Neural cell (in vitro differentiated cells): ENCODE measurements around the gene SMG6. TPM values are rescaled to one million over a fixed set of nuclear protein-coding genes. Genes with fewer than 3 reads are reported as not detected.

Experiments used
- H2AFZ ChIP-seq: fragments of 200-600, 300-800 bp; sonication (generic), shearing (Covaris generic); 2 replicates; pipeline ENCODE4 v1.6.0; 2014; ENCODE audit warnings: low read depth, mild to moderate bottlenecking, antibody characterized with exemption, low read length, moderate library complexity
- H3F3A ChIP-seq: fragments of 200-600 bp; shearing (Covaris generic); 2 replicates; pipeline ENCODE4 v1.6.1; 2016; ENCODE audit warnings: mild to moderate bottlenecking, moderate library complexity, mixed read lengths, antibody characterized with exemption, low read length; ENCODE audit not compliant: insufficient read depth, poor library complexity, severe bottlenecking
- H3K27ac ChIP-seq: fragments of 200-600, 300-800 bp; sonication (generic), shearing (Covaris generic); 2 replicates; pipeline ENCODE4 v1.5.1; 2014; ENCODE audit warnings: mild to moderate bottlenecking, low read length, moderate library complexity
- H3K27me3 ChIP-seq: fragments of 300-800, 200-600 bp; sonication (generic), shearing (Covaris generic); 2 replicates; pipeline ENCODE4 v1.6.0; 2014; ENCODE audit warnings: mild to moderate bottlenecking, low read depth, low read length, moderate library complexity; ENCODE audit not compliant: insufficient read depth
- H3K36me3 ChIP-seq: fragments of 300-800, 200-600 bp; sonication (generic), shearing (Covaris generic); 2 replicates; pipeline ENCODE4 v1.5.1; 2014; ENCODE audit warnings: mild to moderate bottlenecking, antibody characterized with exemption, low read length, moderate library complexity; ENCODE audit not compliant: insufficient read depth
- H3K4me2 ChIP-seq: fragments of 300-800, 200-600 bp; sonication (generic), shearing (Covaris generic); 2 replicates; pipeline ENCODE4 v1.6.0; 2014; ENCODE audit warnings: mild to moderate bottlenecking, low read length
- H3K4me3 ChIP-seq: fragments of 300-800, 200-600 bp; sonication (generic), shearing (Covaris generic); 2 replicates; pipeline ENCODE4 v1.5.1; 2014; ENCODE audit warnings: mild to moderate bottlenecking, low read length, moderate library complexity
- H3K79me2 ChIP-seq: fragments of 200-600 bp; shearing (Covaris generic); replicated peaks from 2 replicates; pipeline ENCODE4 v1.6.0; 2014; ENCODE audit warnings: mild to moderate bottlenecking, low read length, moderate library complexity; ENCODE audit not compliant: insufficient read depth
- H3K9ac ChIP-seq: fragments of 300-800, 200-600 bp; sonication (generic), shearing (Covaris generic); 2 replicates; pipeline ENCODE4 v1.6.1; 2016; ENCODE audit warnings: mild to moderate bottlenecking, low read length, mixed read lengths
- H3K9me2 ChIP-seq: fragments of 200-600 bp; shearing (Covaris generic); 2 replicates; pipeline ENCODE4 v1.6.1; 2016; ENCODE audit warnings: mild to moderate bottlenecking, low read length, mixed read lengths; ENCODE audit not compliant: insufficient read depth
- H3K9me3 ChIP-seq: fragments of 200-600, 300-800 bp; sonication (generic), shearing (Covaris generic); 2 replicates; pipeline ENCODE4 v1.6.1; 2016; ENCODE audit warnings: mild to moderate bottlenecking, mixed run types, low read length, moderate library complexity, mixed read lengths
- H4K20me1 ChIP-seq: fragments of 200-600 bp; shearing (Covaris generic); 2 replicates; pipeline ENCODE4 v1.6.1; 2016; ENCODE audit warnings: mild to moderate bottlenecking, mixed run types; ENCODE audit not compliant: insufficient read depth
- CTCF ChIP-seq: fragments of 450-650 bp; IDR thresholded peaks from 2 replicates; pipeline ENCODE4 v1.5.1; 2014; ENCODE audit warnings: antibody characterized with exemption, mild to moderate bottlenecking, moderate library complexity; ENCODE audit not compliant: poor library complexity, severe bottlenecking
- EP300 ChIP-seq: fragments of 450-650 bp; conservative IDR thresholded peaks from 2 replicates; pipeline ENCODE4 v1.6.1; 2014; ENCODE audit warnings: antibody characterized with exemption, mild to moderate bottlenecking, moderate library complexity; ENCODE audit not compliant: poor library complexity, severe bottlenecking
- EZH2 ChIP-seq: fragments of 200-600, 300-800 bp; shearing (Covaris generic), sonication (generic); IDR thresholded peaks from 2 replicates; pipeline ENCODE4 v1.6.1; 2014; ENCODE audit warnings: antibody characterized with exemption, low read length, borderline replicate concordance, mild to moderate bottlenecking; ENCODE audit not compliant: insufficient read depth, poor library complexity, severe bottlenecking
- MXI1 ChIP-seq: fragments of 450-650 bp; conservative IDR thresholded peaks from 2 replicates; pipeline ENCODE4 v1.6.1; 2014; ENCODE audit warnings: antibody characterized with exemption, mild to moderate bottlenecking; ENCODE audit not compliant: poor library complexity, severe bottlenecking
- POLR2AphosphoS5 ChIP-seq: IDR thresholded peaks from 2 replicates; pipeline ENCODE4 v1.6.1; 2012
- RAD21 ChIP-seq: fragments of 450-650 bp; conservative IDR thresholded peaks from 2 replicates; pipeline ENCODE4 v1.6.1; 2014; ENCODE audit warnings: antibody characterized with exemption, mild to moderate bottlenecking, moderate library complexity
- REST ChIP-seq: IDR thresholded peaks from 2 replicates; pipeline ENCODE4 v1.6.1; 2012; ENCODE audit warnings: borderline replicate concordance
- SMC3 ChIP-seq: fragments of 450-650 bp; conservative IDR thresholded peaks from 2 replicates; pipeline ENCODE4 v1.6.1; 2014; ENCODE audit warnings: antibody characterized with exemption, mild to moderate bottlenecking, moderate library complexity; ENCODE audit not compliant: poor library complexity
- TAF1 ChIP-seq: IDR thresholded peaks from 2 replicates; pipeline ENCODE4 v1.6.1; 2012; ENCODE audit warnings: low read depth
- polyA plus RNA-seq: library from polyadenylated mRNA; depleted of rRNA; stranded (reverse); fragments of >200 nt; gene quantifications from 2 replicates; pipeline ENCODE4 v1.2.3, GENCODE V29; 2014

The SMG6 gene
- polyA plus RNA-seq, 1 donor from 2014 or later: 13.9 TPM

- H3F3A ChIP-seq: no peaks in the 10 kb centered on the region
- H3K36me3 ChIP-seq: no peaks in the 10 kb centered on the region
- H3K9me2 ChIP-seq: no peaks in the 10 kb centered on the region
- no peak overlapping the region for H3K27ac ChIP-seq
- H3K9me3 ChIP-seq: no peaks in the 10 kb centered on the region
- H3K27me3 ChIP-seq: no peaks in the 10 kb centered on the region
- no peaks in the 10 kb centered on the region for H4K20me1 ChIP-seq
- H2AFZ ChIP-seq: no peak overlapping the region
- TF ChIP-seq RAD21: no peak
- no peak for TF ChIP-seq CTCF
- TF ChIP-seq EP300: no peak
- TF ChIP-seq POLR2AphosphoS5: no peak
- no peak for TF ChIP-seq SMC3
- no peak for TF ChIP-seq EZH2
- no peak for TF ChIP-seq MXI1
- no peak for TF ChIP-seq REST
- TF ChIP-seq TAF1: no peak
- no peak overlapping the region for H3K4me2 ChIP-seq
- H3K9ac ChIP-seq: no peak overlapping the region
- no peak overlapping the region for H3K4me3 ChIP-seq
- H3K79me2 ChIP-seq: no peaks in the 10 kb centered on the region
Observed at GRCh38 chr17:2083613-2084035, 220.0 kb downstream of the SMG6 start.

- Histone ChIP-seq H3K27ac (no peak overlapping the region), H3K4me2 (no peak overlapping the region), H2AFZ (no peak overlapping the region), H3K36me3 (no peaks in the 10 kb centered on the region), H3K9ac (no peak overlapping the region), H3K4me3 (no peak overlapping the region), H3K79me2 (no peaks in the 10 kb centered on the region), H3K9me2 (no peaks in the 10 kb centered on the region), H3K27me3 (no peaks in the 10 kb centered on the region), H4K20me1 (no peaks in the 10 kb centered on the region), H3K9me3 (no peaks in the 10 kb centered on the region), H3F3A (no peaks in the 10 kb centered on the region)
- TF ChIP-seq SMC3 (no peak), MXI1 (no peak), REST (no peak), RAD21 (no peak), TAF1 (no peak), CTCF (no peak), POLR2AphosphoS5 (no peak), EZH2 (no peak), EP300 (no peak)
Observed at GRCh38 chr17:2082003-2082781, 221.4 kb downstream of the SMG6 start.
